ENCODE data around the gene TRIO. TPM values are rescaled to one million over a fixed set of nuclear protein-coding genes. Genes with fewer than 3 reads are reported as not detected.

TRIO gene
- total RNA-seq, 1 donor from 2014 or later, result 163 TPM

GRCh38 chr5:14227513-14227912, 84.4 kb downstream of the TRIO start:
- Mint-ChIP-seq H3K27ac (no peak overlapping the region), H3K4me1 (ENCODE audit: low read depth) (peaks cover 28% of the 10 kb centered on the region), H3K4me3 (ENCODE audit: low read depth) (no peak overlapping the region), H3K9me3 (ENCODE audit: low read depth) (no peaks in the 10 kb centered on the region), H3K36me3 (ENCODE audit: insufficient read depth) (no peaks in the 10 kb centered on the region), H3K27me3 (no peaks in the 10 kb centered on the region)
- no peak for DNase-seq (ENCODE audit: low spot score, unreplicated experiment)
- no peak for TF ChIP-seq CTCF (IDR thresholded peaks at IDR 0.05; ENCODE audit: unreplicated experiment)

GRCh38 chr5:14228219-14228618, 85.1 kb downstream of the TRIO start:
- Mint-ChIP-seq H3K4me3 (ENCODE audit: low read depth) (no peak overlapping the region), H3K9me3 (ENCODE audit: low read depth) (no peaks in the 10 kb centered on the region), H3K27me3 (no peaks in the 10 kb centered on the region), H3K4me1 (ENCODE audit: low read depth) (peaks cover 21% of the 10 kb centered on the region), H3K36me3 (ENCODE audit: insufficient read depth) (no peaks in the 10 kb centered on the region), H3K27ac (peak overlapping the region; percentile 26)
- TF ChIP-seq CTCF (IDR thresholded peaks at IDR 0.05; ENCODE audit: unreplicated experiment), result no peak
- no peak for DNase-seq (ENCODE audit: low spot score, unreplicated experiment)

GRCh38 chr5:14229181-14229580, 86.0 kb downstream of the TRIO start:
- DNase-seq (ENCODE audit: low spot score, unreplicated experiment), result no peak
- no peaks in the 10 kb centered on the region for H3K27me3 Mint-ChIP-seq
- H3K4me1 Mint-ChIP-seq (ENCODE audit: low read depth), result peaks cover 22% of the 10 kb centered on the region
- no peak overlapping the region for H3K27ac Mint-ChIP-seq
- no peaks in the 10 kb centered on the region for H3K9me3 Mint-ChIP-seq (ENCODE audit: low read depth)
- TF ChIP-seq CTCF (IDR thresholded peaks at IDR 0.05; ENCODE audit: unreplicated experiment), result no peak
- H3K4me3 Mint-ChIP-seq (ENCODE audit: low read depth), result no peak overlapping the region
- H3K36me3 Mint-ChIP-seq (ENCODE audit: insufficient read depth), result no peaks in the 10 kb centered on the region

- Mint-ChIP-seq H3K27me3 (no peaks in the 10 kb centered on the region), H3K9me3 (ENCODE audit: low read depth) (no peaks in the 10 kb centered on the region), H3K27ac (no peak overlapping the region), H3K4me3 (ENCODE audit: low read depth) (no peak overlapping the region), H3K36me3 (ENCODE audit: insufficient read depth) (no peaks in the 10 kb centered on the region), H3K4me1 (ENCODE audit: low read depth) (peaks cover 24% of the 10 kb centered on the region)
- no peak for TF ChIP-seq CTCF (IDR thresholded peaks at IDR 0.05; ENCODE audit: unreplicated experiment)
- no peak for DNase-seq (ENCODE audit: low spot score, unreplicated experiment)
Measured at GRCh38 chr5:14229734-14230133, 86.6 kb downstream of the TRIO start.

GRCh38 chr5:14231156-14231555, 88.0 kb downstream of the TRIO start:
- TF ChIP-seq CTCF (IDR thresholded peaks at IDR 0.05; ENCODE audit: unreplicated experiment), result no peak
- Mint-ChIP-seq H3K36me3 (ENCODE audit: insufficient read depth) (no peaks in the 10 kb centered on the region), H3K4me3 (ENCODE audit: low read depth) (no peak overlapping the region), H3K27ac (no peak overlapping the region), H3K9me3 (ENCODE audit: low read depth) (no peaks in the 10 kb centered on the region), H3K4me1 (ENCODE audit: low read depth) (peaks cover 23% of the 10 kb centered on the region), H3K27me3 (no peaks in the 10 kb centered on the region)
- DNase-seq (ENCODE audit: low spot score, unreplicated experiment), result no peak

Measured in progenitor cell of endocrine pancreas (in vitro differentiated cells).